Measurements from ENCODE around the gene ZFP64.

The ZFP64 gene

GRCh38 chr20:52103913-52104545 is 87.5 kb downstream of the ZFP64 start:
- DNase-seq (ENCODE audit: low read depth), result no peak

- no peak for DNase-seq (ENCODE audit: low read depth)
Observed at GRCh38 chr20:52103335-52103912, 88.2 kb downstream of the ZFP64 start.

- DNase-seq (ENCODE audit: low read depth), result no peak
Observed at GRCh38 chr20:52102559-52102958, 89.0 kb downstream of the ZFP64 start.

- DNase-seq (ENCODE audit: low read depth), result no peak
Observed at GRCh38 chr20:52102126-52102525, 89.5 kb downstream of the ZFP64 start.
